ENCODE data around the gene VSX1.

VSX1 gene

GRCh38 chr20:25035921-25036320 is 46.0 kb downstream of the VSX1 start:
- no peak overlapping the region for H3K4me3 ChIP-seq (ENCODE audit: low read depth, low read length)
- DNase-seq (ENCODE audit: low read depth) = no peak
- TF ChIP-seq MAX (IDR thresholded peaks at IDR 0.05; ENCODE audit: low read depth, low read length) (no peak), CTCF (IDR thresholded peaks at IDR 0.05; ENCODE audit: low read depth, low read length) (no peak), POLR2A (IDR thresholded peaks at IDR 0.05; ENCODE audit: extremely low read depth, insufficient read length) (no peak), MYC (IDR thresholded peaks at IDR 0.05; ENCODE audit: low read depth, low read length) (no peak)

GRCh38 chr20:25033924-25034300 is 48.0 kb downstream of the VSX1 start:
- TF ChIP-seq CTCF (IDR thresholded peaks at IDR 0.05; ENCODE audit: low read depth, low read length) = no peak
- TF ChIP-seq MAX (IDR thresholded peaks at IDR 0.05; ENCODE audit: low read depth, low read length) = no peak
- no peak for TF ChIP-seq MYC (IDR thresholded peaks at IDR 0.05; ENCODE audit: low read depth, low read length)
- no peak for TF ChIP-seq POLR2A (IDR thresholded peaks at IDR 0.05; ENCODE audit: extremely low read depth, insufficient read length)
- no peak overlapping the region for H3K4me3 ChIP-seq (ENCODE audit: low read depth, low read length)
- no peak for DNase-seq (ENCODE audit: low read depth)

GRCh38 chr20:25033265-25033923 is 48.5 kb downstream of the VSX1 start:
- DNase-seq (ENCODE audit: low read depth) = no peak
- H3K4me3 ChIP-seq (ENCODE audit: low read depth, low read length) = no peak overlapping the region
- TF ChIP-seq MYC (IDR thresholded peaks at IDR 0.05; ENCODE audit: low read depth, low read length) (no peak), POLR2A (IDR thresholded peaks at IDR 0.05; ENCODE audit: extremely low read depth, insufficient read length) (no peak), MAX (IDR thresholded peaks at IDR 0.05; ENCODE audit: low read depth, low read length) (no peak), CTCF (IDR thresholded peaks at IDR 0.05; ENCODE audit: low read depth, low read length) (no peak)

GRCh38 chr20:25032478-25033264 is 49.3 kb downstream of the VSX1 start:
- DNase-seq (ENCODE audit: low read depth) = no peak
- no peak overlapping the region for H3K4me3 ChIP-seq (ENCODE audit: low read depth, low read length)
- TF ChIP-seq MAX (IDR thresholded peaks at IDR 0.05; ENCODE audit: low read depth, low read length) (no peak), MYC (IDR thresholded peaks at IDR 0.05; ENCODE audit: low read depth, low read length) (no peak), POLR2A (IDR thresholded peaks at IDR 0.05; ENCODE audit: extremely low read depth, insufficient read length) (no peak), CTCF (IDR thresholded peaks at IDR 0.05; ENCODE audit: low read depth, low read length) (no peak)

GRCh38 chr20:25032065-25032477 is 49.9 kb downstream of the VSX1 start:
- no peak for DNase-seq (ENCODE audit: low read depth)
- H3K4me3 ChIP-seq (ENCODE audit: low read depth, low read length) = no peak overlapping the region
- no peak for TF ChIP-seq POLR2A (IDR thresholded peaks at IDR 0.05; ENCODE audit: extremely low read depth, insufficient read length)
- TF ChIP-seq CTCF (IDR thresholded peaks at IDR 0.05; ENCODE audit: low read depth, low read length) = no peak
- TF ChIP-seq MYC (IDR thresholded peaks at IDR 0.05; ENCODE audit: low read depth, low read length) = no peak
- no peak for TF ChIP-seq MAX (IDR thresholded peaks at IDR 0.05; ENCODE audit: low read depth, low read length)

All from NB4 (cell line).